Measurements from ENCODE around the gene EVC.

DNA sequence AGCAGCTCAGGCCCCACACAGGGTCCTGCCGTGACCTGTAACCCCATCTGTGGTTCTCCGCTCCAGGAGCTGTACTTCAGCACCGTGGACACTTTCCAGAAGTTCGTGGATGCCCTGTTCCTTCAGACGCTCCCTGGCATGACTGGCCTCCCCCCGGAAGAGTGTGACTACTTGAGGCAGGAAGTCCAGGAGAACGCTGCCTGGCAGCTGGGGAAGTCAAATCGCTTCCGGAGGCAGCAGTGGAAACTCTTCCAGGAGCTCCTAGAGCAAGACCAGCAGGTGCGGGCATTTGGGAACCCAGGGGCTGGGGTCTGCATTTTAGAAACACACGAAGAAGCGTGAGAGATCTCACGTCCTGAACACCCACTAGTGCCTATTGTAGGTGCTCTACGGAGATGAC, 72.5 kb downstream of the EVC start:
- TF ChIP-seq, protein P1, sequence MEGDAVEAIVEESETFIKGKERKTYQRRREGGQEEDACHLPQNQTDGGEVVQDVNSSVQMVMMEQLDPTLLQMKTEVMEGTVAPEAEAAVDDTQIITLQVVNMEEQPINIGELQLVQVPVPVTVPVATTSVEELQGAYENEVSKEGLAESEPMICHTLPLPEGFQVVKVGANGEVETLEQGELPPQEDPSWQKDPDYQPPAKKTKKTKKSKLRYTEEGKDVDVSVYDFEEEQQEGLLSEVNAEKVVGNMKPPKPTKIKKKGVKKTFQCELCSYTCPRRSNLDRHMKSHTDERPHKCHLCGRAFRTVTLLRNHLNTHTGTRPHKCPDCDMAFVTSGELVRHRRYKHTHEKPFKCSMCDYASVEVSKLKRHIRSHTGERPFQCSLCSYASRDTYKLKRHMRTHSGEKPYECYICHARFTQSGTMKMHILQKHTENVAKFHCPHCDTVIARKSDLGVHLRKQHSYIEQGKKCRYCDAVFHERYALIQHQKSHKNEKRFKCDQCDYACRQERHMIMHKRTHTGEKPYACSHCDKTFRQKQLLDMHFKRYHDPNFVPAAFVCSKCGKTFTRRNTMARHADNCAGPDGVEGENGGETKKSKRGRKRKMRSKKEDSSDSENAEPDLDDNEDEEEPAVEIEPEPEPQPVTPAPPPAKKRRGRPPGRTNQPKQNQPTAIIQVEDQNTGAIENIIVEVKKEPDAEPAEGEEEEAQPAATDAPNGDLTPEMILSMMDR (IDR thresholded peaks at IDR 0.05; ENCODE audit: control extremely low read depth in 1 of 3, insufficient read depth in 1 of 3, low read depth in 1 of 3, low read length in 3 of 3) = no peak
- TF ChIP-seq ZNF274 (IDR thresholded peaks at IDR 0.05; ENCODE audit: borderline replicate concordance, extremely low read depth, low read length) (no peak), TAF1 (IDR thresholded peaks at IDR 0.05; ENCODE audit: low read depth, low read length) (no peak), MAFK (IDR thresholded peaks at IDR 0.05; ENCODE audit: low read depth, low read length) (no peak), SIX5 (IDR thresholded peaks at IDR 0.05; ENCODE audit: low read depth, low read length) (no peak), POLR2AphosphoS5 (IDR thresholded peaks at IDR 0.05; ENCODE audit: low read depth, low read length) (no peak), EZH2 (IDR thresholded peaks at IDR 0.05; ENCODE audit: low read depth, low read length, severe bottlenecking) (no peak), TEAD4 (IDR thresholded peaks at IDR 0.05; ENCODE audit: low read depth, low read length) (no peak), RAD21 (IDR thresholded peaks at IDR 0.05 in 1 of 2, conservative IDR thresholded peaks at IDR 0.05 in 1 of 2; ENCODE audit: low read depth in 2 of 2, low read length in 2 of 2) (no peak), CREB1 (IDR thresholded peaks at IDR 0.05) (no peak), GABPA (IDR thresholded peaks at IDR 0.05; ENCODE audit: borderline replicate concordance, insufficient read depth, low read length) (no peak)
- TF ChIP-seq, protein P2, sequence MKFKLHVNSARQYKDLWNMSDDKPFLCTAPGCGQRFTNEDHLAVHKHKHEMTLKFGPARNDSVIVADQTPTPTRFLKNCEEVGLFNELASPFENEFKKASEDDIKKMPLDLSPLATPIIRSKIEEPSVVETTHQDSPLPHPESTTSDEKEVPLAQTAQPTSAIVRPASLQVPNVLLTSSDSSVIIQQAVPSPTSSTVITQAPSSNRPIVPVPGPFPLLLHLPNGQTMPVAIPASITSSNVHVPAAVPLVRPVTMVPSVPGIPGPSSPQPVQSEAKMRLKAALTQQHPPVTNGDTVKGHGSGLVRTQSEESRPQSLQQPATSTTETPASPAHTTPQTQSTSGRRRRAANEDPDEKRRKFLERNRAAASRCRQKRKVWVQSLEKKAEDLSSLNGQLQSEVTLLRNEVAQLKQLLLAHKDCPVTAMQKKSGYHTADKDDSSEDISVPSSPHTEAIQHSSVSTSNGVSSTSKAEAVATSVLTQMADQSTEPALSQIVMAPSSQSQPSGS (IDR thresholded peaks at IDR 0.05; ENCODE audit: low read length) = no peak
- TF ChIP-seq, protein P3, sequence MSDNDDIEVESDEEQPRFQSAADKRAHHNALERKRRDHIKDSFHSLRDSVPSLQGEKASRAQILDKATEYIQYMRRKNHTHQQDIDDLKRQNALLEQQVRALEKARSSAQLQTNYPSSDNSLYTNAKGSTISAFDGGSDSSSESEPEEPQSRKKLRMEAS (IDR thresholded peaks at IDR 0.05) = no peak

All from H1 (cell line).